H1 (cell line): ENCODE data around the gene KCNJ5. TPM values are rescaled to one million over a fixed set of nuclear protein-coding genes. Genes with fewer than 3 reads are reported as not detected.
"Not testable (repeated sequence)": the region's sequence is repeated elsewhere in the genome, so short reads cannot be mapped to it uniquely, and the experiment has no call there.

Source experiments
- CTCF ChIA-PET: fragments of 300-600 bp; sonication (Branson Sonifier 250); formaldehyde crosslinking; loops from one replicate; lab custom pipeline; 2021; ENCODE audit not compliant: partially characterized antibody; lab: Charles Lee
- POLR2A ChIA-PET: fragments of 300-600 bp; sonication (Branson Sonifier 250); formaldehyde crosslinking; loops from one replicate; lab custom pipeline; 2021; ENCODE audit warnings: inconsistent platforms; ENCODE audit not compliant: partially characterized antibody; lab: Charles Lee
- DNase-seq, 2 experiments: peaks; one replicate each; pipeline versions ENCODE4 v3.0.0 to v3.0.0-alpha.2; 2010 to 2022; ENCODE audit warnings: low spot score in 2 of 2, low read depth in 1 of 2, mixed read lengths in 1 of 2
- FAIRE-seq: peaks from 2 replicates; lab custom pipeline; 2011; peaks lifted over from hg19 to GRCh38; lab: Jason Lieb, UNC
- H2AFZ ChIP-seq: 2 replicates; pipeline ENCODE4 v1.8.1; 2012; ENCODE audit warnings: low read length, inconsistent platforms
- H2AK5ac ChIP-seq: 2 replicates; pipeline ENCODE4 v1.6.1; 2013; ENCODE audit warnings: low read depth, low read length
- H2BK120ac ChIP-seq: replicated peaks from 2 replicates; pipeline ENCODE3; 2013; ENCODE audit warnings: low read depth, low read length, inconsistent platforms
- H2BK12ac ChIP-seq: 2 replicates; pipeline ENCODE4 v1.6.1; 2013; ENCODE audit warnings: low read depth, low read length
- H2BK15ac ChIP-seq: 2 replicates; pipeline ENCODE4 v1.6.1; 2013; ENCODE audit warnings: low read length
- H2BK20ac ChIP-seq: 2 replicates; pipeline ENCODE4 v1.6.1; 2013; ENCODE audit warnings: low read length
- H2BK5ac ChIP-seq: 2 replicates; pipeline ENCODE4 v1.6.1; 2013; ENCODE audit warnings: low read depth, low read length
- H3K14ac ChIP-seq: 2 replicates; pipeline ENCODE4 v1.6.1; 2013; ENCODE audit warnings: inconsistent platforms; ENCODE audit not compliant: insufficient read length
- H3K18ac ChIP-seq: 2 replicates; pipeline ENCODE4 v1.6.1; 2013; ENCODE audit warnings: low read length; ENCODE audit errors: extremely low read depth
- H3K23ac ChIP-seq: 2 replicates; pipeline ENCODE4 v1.6.1; 2013; ENCODE audit warnings: inconsistent platforms; ENCODE audit not compliant: insufficient read length
- H3K23me2 ChIP-seq: 2 replicates; pipeline ENCODE4 v1.6.1; 2013; ENCODE audit warnings: low read depth, low read length
- H3K27ac ChIP-seq: 2 replicates; pipeline ENCODE4 v1.6.1; 2011; ENCODE audit warnings: low read depth, low read length, inconsistent platforms
- H3K27me3 ChIP-seq, 4 experiments: replicated peaks in 1 of 4; 1 replicate in 1 of 4; 2 replicates in 3 of 4; pipeline versions ENCODE4 v1.6.1 to v1.8.1; 2011 to 2013; ENCODE audit warnings: low read length in 3 of 4, mild to moderate bottlenecking in 3 of 4, inconsistent platforms in 2 of 4, mixed read lengths in 2 of 4, moderate library complexity in 1 of 4; ENCODE audit not compliant: control insufficient read depth in 3 of 4, insufficient read depth in 3 of 4; ENCODE audit errors: extremely low read depth in 1 of 4
- H3K36me3 ChIP-seq, 4 experiments: 2 replicates each; pipeline versions ENCODE4 v1.6.1 to v1.8.1; 2011 to 2013; ENCODE audit warnings: mild to moderate bottlenecking in 4 of 4, low read length in 3 of 4, moderate library complexity in 2 of 4, control low read depth in 1 of 4, inconsistent platforms in 1 of 4; ENCODE audit not compliant: insufficient read depth in 4 of 4, control insufficient read depth in 2 of 4
- H3K4ac ChIP-seq: replicated peaks from 2 replicates; pipeline ENCODE3; 2013; ENCODE audit warnings: low read length, low read depth, mixed read lengths, inconsistent platforms; ENCODE audit not compliant: insufficient read length
- H3K4me1 ChIP-seq, 4 experiments: replicated peaks in 1 of 4; 1 replicate in 1 of 4; 2 replicates in 3 of 4; pipeline versions ENCODE4 v1.6.1 to v1.8.1; 2011 to 2013; ENCODE audit warnings: low read length in 3 of 4, inconsistent platforms in 2 of 4, mixed read lengths in 1 of 4; ENCODE audit not compliant: insufficient read depth in 4 of 4, control insufficient read depth in 3 of 4
- H3K4me2 ChIP-seq, 2 experiments: 2 replicates each; pipeline versions ENCODE4 v1.6.1 to v1.8.1; 2011 to 2013; ENCODE audit warnings: low read depth in 2 of 2, low read length in 2 of 2, control low read depth in 1 of 2, inconsistent platforms in 1 of 2, mild to moderate bottlenecking in 1 of 2; ENCODE audit not compliant: insufficient read depth in 1 of 2
- H3K4me3 ChIP-seq, 4 experiments: fragments of 200-600, 300-600 bp in 1 of 4; sonication (generic), shearing (Covaris generic), sonication (Bioruptor Twin) in 1 of 4; 2 replicates each; pipeline versions ENCODE4 v1.5.1 to v1.8.1; 2011 to 2016; ENCODE audit warnings: low read length in 4 of 4, low read depth in 3 of 4, control low read depth in 2 of 4, inconsistent platforms in 2 of 4, mild to moderate bottlenecking in 2 of 4, mixed read lengths in 1 of 4, moderate library complexity in 1 of 4; ENCODE audit not compliant: insufficient read depth in 2 of 4; ENCODE audit errors: extremely low read depth in 1 of 4
- H3K56ac ChIP-seq: replicated peaks from 2 replicates; pipeline ENCODE3; 2013; ENCODE audit warnings: low read depth, mild to moderate bottlenecking, mixed read lengths, low read length, inconsistent platforms; ENCODE audit not compliant: insufficient read length
- H3K79me1 ChIP-seq: 2 replicates; pipeline ENCODE4 v1.6.1; 2013; ENCODE audit warnings: low read depth, low read length, control low read depth
- H3K79me2 ChIP-seq, 2 experiments: 2 replicates each; pipeline versions ENCODE4 v1.6.1 to v1.8.1; 2012 to 2013; ENCODE audit warnings: low read length in 2 of 2, mild to moderate bottlenecking in 2 of 2, inconsistent platforms in 1 of 2; ENCODE audit not compliant: insufficient read depth in 2 of 2, control insufficient read depth in 1 of 2
- H3K9ac ChIP-seq, 4 experiments: replicated peaks in 1 of 4; 1 replicate in 1 of 4; 2 replicates in 3 of 4; pipeline versions ENCODE4 v1.6.1 to v1.8.1; 2011 to 2013; ENCODE audit warnings: low read depth in 3 of 4, low read length in 3 of 4, control low read depth in 2 of 4, mild to moderate bottlenecking in 2 of 4, moderate library complexity in 2 of 4, inconsistent platforms in 1 of 4; ENCODE audit errors: extremely low read depth in 1 of 4
- H3K9me3 ChIP-seq, 2 experiments: 2 replicates each; pipeline versions ENCODE4 v1.6.1 to v1.8.1; 2012 to 2013; ENCODE audit warnings: mild to moderate bottlenecking in 2 of 2, moderate library complexity in 2 of 2, control low read depth in 1 of 2, inconsistent platforms in 1 of 2, low read depth in 1 of 2, low read length in 1 of 2, mixed read lengths in 1 of 2; ENCODE audit not compliant: insufficient read depth in 2 of 2
- H4K20me1 ChIP-seq, 2 experiments: replicated peaks in 1 of 2; 2 replicates each; pipeline versions ENCODE3 to v1.8.1; 2011 to 2013; ENCODE audit warnings: inconsistent platforms in 2 of 2, low read length in 2 of 2, mild to moderate bottlenecking in 1 of 2; ENCODE audit not compliant: insufficient read depth in 2 of 2, control insufficient read depth in 1 of 2
- H4K5ac ChIP-seq: 2 replicates; pipeline ENCODE4 v1.6.1; 2013; ENCODE audit warnings: low read length, low read depth, mixed read lengths, inconsistent platforms; ENCODE audit not compliant: insufficient read length
- H4K8ac ChIP-seq: 2 replicates; pipeline ENCODE4 v1.8.0; 2013; ENCODE audit warnings: mild to moderate bottlenecking, moderate library complexity, low read length, inconsistent platforms; ENCODE audit not compliant: insufficient read depth; ENCODE audit errors: extremely low read depth
- H4K91ac ChIP-seq: replicated peaks from 2 replicates; pipeline ENCODE3; 2013; ENCODE audit warnings: low read length, mixed read lengths, inconsistent platforms; ENCODE audit not compliant: insufficient read length
- WGBS, 2 experiments: shearing (Covaris generic) in 1 of 2; methylation state at CpG; one replicate each; pipeline versions ENCODE4 v1.1.6 to v1.1.7; 2013 to 2015; ENCODE audit warnings: low lambda C conversion rate in 2 of 2, mixed read lengths in 2 of 2, inconsistent platforms in 1 of 2, low coverage in 1 of 2, missing lambda C conversion rate in 1 of 2; ENCODE audit not compliant: insufficient replicate concordance in 2 of 2, insufficient coverage in 1 of 2, insufficient read length in 1 of 2; ENCODE audit errors: extremely low coverage in 1 of 2, missing lambda C conversion rate in 1 of 2; 5-methylcytosine and 5-hydroxymethylcytosine counted together
- polyA plus RNA-seq, 7 experiments: library from polyadenylated mRNA; depleted of rRNA in 3 of 7; stranded (reverse) in 5 of 7; unstranded in 2 of 7; fragments of >200 nt in 5 of 7; fragments of 200-250 nt in 2 of 7; gene quantifications; 1 replicate in 5 of 7; 2 replicates in 1 of 7; 4 replicates in 1 of 7; pipeline versions ENCODE4 v1.2.1 to v1.2.3, GENCODE V29; 2011 to 2013; ENCODE audit warnings: missing spikeins in 2 of 7, mixed read lengths in 2 of 7
- total RNA-seq: library from RNA; stranded (reverse); fragmentation: NEBNext Ultra II Directional; extraction: Animal tissue kit (Norgen Biotek cat#: 25700); gene quantifications from 2 replicates; pipeline ENCODE4 v1.2.1, GENCODE V29; 2021

KCNJ5 gene
- total and polyA plus RNA-seq, 2 of the 8 experiments (the other 6 are each of a cell fraction or from before 2014, with no cell fraction given): 0.05 TPM; not detected in 1

- H3K18ac ChIP-seq, H3K9ac ChIP-seq, H3K4me3 ChIP-seq, H3K14ac ChIP-seq, FAIRE-seq, H4K20me1 ChIP-seq, H3K79me1 ChIP-seq, H3K56ac ChIP-seq, H3K4me1 ChIP-seq, H2BK12ac ChIP-seq, H3K4me2 ChIP-seq, H3K23ac ChIP-seq, H4K5ac ChIP-seq, DNase-seq, H4K8ac ChIP-seq, H3K9me3 ChIP-seq, H3K23me2 ChIP-seq, H2BK20ac ChIP-seq, H2BK120ac ChIP-seq, POLR2A ChIA-PET, H2BK5ac ChIP-seq, H2AFZ ChIP-seq, H3K27ac ChIP-seq, H4K91ac ChIP-seq, H3K79me2 ChIP-seq, H2BK15ac ChIP-seq, H3K4ac ChIP-seq, H2AK5ac ChIP-seq, H3K36me3 ChIP-seq, H3K27me3 ChIP-seq: not testable (repeated sequence)
- CTCF ChIA-PET: interaction anchor here (0.9 to 4.8 kb wide), 6 partner anchors 11 to 92 kb away, joined by 3 to 23 read pairs (median 6); no protein-coding TSS in a partner anchor
- WGBS, 2 experiments: 89% methylated on average over 7 of the region's 7 CpGs; no CpG with 5 or more reads in 1 of the 2 experiments
Measured at GRCh38 chr11:128919635-128920034, 28.5 kb downstream of the KCNJ5 start.
